Tibial nerve (tissue), 3 donors: ENCODE measurements around the gene PREX1.

ENCODE experiments used
- CTCF ChIP-seq, 5 experiments: fragments of 200-600 bp in 3 of 5; fragments of 450-650 bp in 2 of 5; sonication (generic) in 3 of 5; IDR thresholded peaks; one replicate each; pipeline ENCODE4 v1.5.1; 2016 to 2019; ENCODE audit warnings: antibody characterized with exemption in 5 of 5, mild to moderate bottlenecking in 3 of 5, moderate library complexity in 2 of 5
- POLR2A ChIP-seq, 2 donors: fragments of 450-650 bp; IDR thresholded peaks; one replicate each; pipeline ENCODE4 v1.6.1; 2017; ENCODE audit warnings: antibody characterized with exemption in 2 of 2, mild to moderate bottlenecking in 2 of 2, moderate library complexity in 2 of 2

- TF ChIP-seq CTCF (IDR thresholded peaks at IDR 0.05) (no peak), POLR2A (IDR thresholded peaks at IDR 0.05) (no peak)
These were observed 78.4 kb downstream of the PREX1 start for GRCh38 chr20:48749437-48749836.
